IPS-15b (cell line): Measurements from ENCODE around the gene TACC2.
"Not testable (repeated sequence)": the region's sequence is repeated elsewhere in the genome, so short reads cannot be mapped to it uniquely, and the experiment has no call there.

Source experiments
- H3K27me3 ChIP-seq: one replicate; pipeline ENCODE4 v1.6.1; 2013; ENCODE audit warnings: low read length; ENCODE audit not compliant: control insufficient read depth, insufficient read depth
- H3K36me3 ChIP-seq: one replicate; pipeline ENCODE4 v1.6.1; 2013; ENCODE audit warnings: low read length; ENCODE audit not compliant: control insufficient read depth, insufficient read depth
- H3K4me1 ChIP-seq: one replicate; pipeline ENCODE4 v1.6.1; 2013; ENCODE audit warnings: mild to moderate bottlenecking, low read length; ENCODE audit not compliant: control insufficient read depth, insufficient read depth
- H3K4me3 ChIP-seq: one replicate; pipeline ENCODE4 v1.5.1; 2013; ENCODE audit warnings: low read depth, low read length
- H3K9ac ChIP-seq: one replicate; pipeline ENCODE4 v1.6.1; 2013; ENCODE audit warnings: low read depth, mild to moderate bottlenecking, low read length
- H3K9me3 ChIP-seq: one replicate; pipeline ENCODE4 v1.6.1; 2013; ENCODE audit warnings: mild to moderate bottlenecking, low read length; ENCODE audit not compliant: control insufficient read depth, insufficient read depth

Gene TACC2

GRCh38 chr10:122075876-122076275, 86.9 kb downstream of the TACC2 start:
- H3K4me3 ChIP-seq, H3K36me3 ChIP-seq, H3K4me1 ChIP-seq, H3K27me3 ChIP-seq, H3K9ac ChIP-seq, H3K9me3 ChIP-seq: not testable (repeated sequence)

- no peaks in the 10 kb centered on the region for H3K9me3 ChIP-seq
- no peaks in the 10 kb centered on the region for H3K36me3 ChIP-seq
- no peaks in the 10 kb centered on the region for H3K27me3 ChIP-seq
- H3K4me3 ChIP-seq = no peak overlapping the region
- H3K9ac ChIP-seq = no peak overlapping the region
- no peaks in the 10 kb centered on the region for H3K4me1 ChIP-seq
Measured at GRCh38 chr10:122077311-122077875, 88.4 kb downstream of the TACC2 start.

GRCh38 chr10:122078326-122078725, 89.4 kb downstream of the TACC2 start:
- no peaks in the 10 kb centered on the region for H3K27me3 ChIP-seq
- H3K36me3 ChIP-seq = no peaks in the 10 kb centered on the region

GRCh38 chr10:122078965-122079795, 90.2 kb downstream of the TACC2 start:
- Histone ChIP-seq H3K4me3 (no peak overlapping the region), H3K9me3 (no peaks in the 10 kb centered on the region), H3K36me3 (no peaks in the 10 kb centered on the region), H3K9ac (no peak overlapping the region), H3K27me3 (no peaks in the 10 kb centered on the region), H3K4me1 (no peaks in the 10 kb centered on the region)

More at GRCh38 chr10:122078326-122078725, 89.4 kb downstream of the TACC2 start:
- Histone ChIP-seq H3K4me1 (no peaks in the 10 kb centered on the region), H3K9me3 (no peaks in the 10 kb centered on the region), H3K9ac (no peak overlapping the region), H3K4me3 (no peak overlapping the region)

- H3K4me3 ChIP-seq = no peak overlapping the region
- H3K4me1 ChIP-seq = no peaks in the 10 kb centered on the region
- no peaks in the 10 kb centered on the region for H3K9me3 ChIP-seq
- H3K9ac ChIP-seq = no peak overlapping the region
- H3K36me3 ChIP-seq = no peaks in the 10 kb centered on the region
- no peaks in the 10 kb centered on the region for H3K27me3 ChIP-seq
Measured at GRCh38 chr10:122082616-122083477, 93.9 kb downstream of the TACC2 start.

GRCh38 chr10:122083478-122084025, 94.6 kb downstream of the TACC2 start:
- no peaks in the 10 kb centered on the region for H3K27me3 ChIP-seq
- no peak overlapping the region for H3K9ac ChIP-seq

GRCh38 chr10:122084286-122085041, 95.5 kb downstream of the TACC2 start:
- H3K4me1 ChIP-seq = no peaks in the 10 kb centered on the region
- no peaks in the 10 kb centered on the region for H3K36me3 ChIP-seq
- H3K27me3 ChIP-seq = no peaks in the 10 kb centered on the region
- no peak overlapping the region for H3K9ac ChIP-seq
- H3K4me3 ChIP-seq = no peak overlapping the region
- no peaks in the 10 kb centered on the region for H3K9me3 ChIP-seq

More at GRCh38 chr10:122083478-122084025, 94.6 kb downstream of the TACC2 start:
- H3K4me1 ChIP-seq = no peaks in the 10 kb centered on the region
- no peaks in the 10 kb centered on the region for H3K9me3 ChIP-seq
- no peak overlapping the region for H3K4me3 ChIP-seq
- H3K36me3 ChIP-seq = no peaks in the 10 kb centered on the region

GRCh38 chr10:122085423-122085911, 96.5 kb downstream of the TACC2 start:
- H3K36me3 ChIP-seq = no peaks in the 10 kb centered on the region
- no peak overlapping the region for H3K4me3 ChIP-seq
- H3K27me3 ChIP-seq = no peaks in the 10 kb centered on the region
- H3K9ac ChIP-seq = no peak overlapping the region
- H3K9me3 ChIP-seq = no peaks in the 10 kb centered on the region
- H3K4me1 ChIP-seq = no peaks in the 10 kb centered on the region

GRCh38 chr10:122086416-122087240, 97.7 kb downstream of the TACC2 start:
- Histone ChIP-seq H3K27me3 (no peaks in the 10 kb centered on the region), H3K4me1 (no peaks in the 10 kb centered on the region), H3K9me3 (no peaks in the 10 kb centered on the region), H3K9ac (no peak overlapping the region), H3K4me3 (no peak overlapping the region), H3K36me3 (no peaks in the 10 kb centered on the region)

- Histone ChIP-seq H3K4me3 (no peak overlapping the region), H3K4me1 (no peaks in the 10 kb centered on the region), H3K9ac (no peak overlapping the region), H3K27me3 (no peaks in the 10 kb centered on the region), H3K36me3 (no peaks in the 10 kb centered on the region), H3K9me3 (no peaks in the 10 kb centered on the region)
Measured at GRCh38 chr10:122087436-122087835, 98.5 kb downstream of the TACC2 start.
